Stomach (tissue), 4 donors: ENCODE results near the gene COMMD1.

ENCODE experiments used
- CTCF ChIP-seq, 7 experiments: fragments of 450-650 bp in 4 of 7; fragments of 200-600 bp in 3 of 7; sonication (generic) in 3 of 7; IDR thresholded peaks; one replicate each; pipeline ENCODE4 v1.5.1; 2016 to 2019; ENCODE audit warnings: antibody characterized with exemption in 7 of 7, control low read depth in 2 of 7, mild to moderate bottlenecking in 1 of 7
- EP300 ChIP-seq: sonication (generic); formaldehyde crosslinking; IDR thresholded peaks from one replicate; pipeline ENCODE4 v1.6.1; 2017; ENCODE audit warnings: antibody characterized with exemption
- POLR2A ChIP-seq, 4 donors: fragments of 450-650 bp; IDR thresholded peaks; one replicate each; pipeline ENCODE4 v1.6.1; 2016; ENCODE audit warnings: antibody characterized with exemption in 4 of 4, control low read depth in 2 of 4, mild to moderate bottlenecking in 1 of 4, moderate library complexity in 1 of 4
- POLR2AphosphoS5 ChIP-seq, 3 donors: sonication (generic); formaldehyde crosslinking; IDR thresholded peaks; one replicate each; pipeline ENCODE4 v1.6.1; 2016; ENCODE audit warnings: antibody characterized with exemption in 3 of 3

GRCh38 chr2:62076980-62077638, 171.6 kb downstream of the COMMD1 start:
- TF ChIP-seq CTCF (IDR thresholded peaks at IDR 0.05) (no peak), EP300 (no peak), POLR2A (IDR thresholded peaks at IDR 0.05) (no peak), POLR2AphosphoS5 (IDR thresholded peaks at IDR 0.05) (no peak)
